ENCODE data around the gene ARSA. TPM values are rescaled to one million over a fixed set of nuclear protein-coding genes. Genes with fewer than 3 reads are reported as not detected.
A peak's percentile ranks its signal among the peaks of the same experiment; 100 is the strongest.

Gene ARSA
- total and polyA plus RNA-seq, 4 experiments from 2014 or later: 7.8 to 86.8 (median 48.1) TPM

- H3K27me3 ChIP-seq (ENCODE audit: insufficient read depth, low read length): no peaks in the 10 kb centered on the region
- POLR2A ChIA-PET (ENCODE audit: partially characterized antibody): interaction anchor here (0.9 to 7.4 kb wide), 5 partner anchors 14 to 53 kb away, joined by 5 to 65 read pairs (median 7); partner anchors contain the start of genes SCO2 and SYCE3
- no peaks in the 10 kb centered on the region for H3K27me3 Mint-ChIP-seq
- no peak overlapping the region for H3K4me3 ChIP-seq (ENCODE audit: low read length in 2 of 2)
- peaks cover 25% of the 10 kb centered on the region for H3K4me1 ChIP-seq (ENCODE audit: insufficient read depth, low read length)
- no peaks in the 10 kb centered on the region for H3K9me3 Mint-ChIP-seq
- no peak for DNase-seq
- H3K36me3 ChIP-seq (ENCODE audit: insufficient read depth, low read length): no peaks in the 10 kb centered on the region
- no peak overlapping the region for H3K27ac ChIP-seq (ENCODE audit: low read depth, low read length)
- H3K27ac Mint-ChIP-seq: no peak overlapping the region
- H3K4me3 Mint-ChIP-seq: no peak overlapping the region
- peaks cover 9 to 49% (median 19%) of the 10 kb centered on the region in 4 donors for H3K4me1 Mint-ChIP-seq
- intact Hi-C loops (cut with micrococcal nuclease): no loop called here
- peaks cover 7 to 17% of the 10 kb centered on the region in 2 donors for H3K36me3 Mint-ChIP-seq
- H3K9me3 ChIP-seq (ENCODE audit: control insufficient read depth in 1 of 2, low read length in 2 of 2): no peaks in the 10 kb centered on the region
- CTCF ChIA-PET (ENCODE audit: partially characterized antibody): no interaction called here
Observed at GRCh38 chr22:50578776-50579310, 49.1 kb downstream of the ARSA start.

- CTCF ChIA-PET (ENCODE audit: partially characterized antibody): interaction anchor here (2.5 kb wide), 1 partner anchor 15 kb away, joined by 10 read pairs; the partner anchor contains the start of gene SYCE3
- H3K4me1 Mint-ChIP-seq: peaks cover 3 to 43% (median 14%) of the 10 kb centered on the region in 4 donors
- peak within 1 kb of the TSS in 1 of 8 donors; percentile 57 for H3K4me3 Mint-ChIP-seq
- H3K4me1 ChIP-seq (ENCODE audit: insufficient read depth, low read length): peaks cover 19% of the 10 kb centered on the region
- no peak within 1 kb of the TSS for H3K27ac ChIP-seq (ENCODE audit: low read depth, low read length)
- peak within 1 kb of the TSS in 2 of 7 donors; percentile 23 to 52 for H3K27ac Mint-ChIP-seq
- no peaks in the 10 kb centered on the region for H3K27me3 ChIP-seq (ENCODE audit: insufficient read depth, low read length)
- H3K9me3 Mint-ChIP-seq: no peaks in the 10 kb centered on the region
- no peaks in the 10 kb centered on the region for H3K9me3 ChIP-seq (ENCODE audit: control insufficient read depth in 1 of 2, low read length in 2 of 2)
- peaks cover 7 to 15% of the 10 kb centered on the region in 2 donors for H3K36me3 Mint-ChIP-seq
- DNase-seq: no peak
- H3K27me3 Mint-ChIP-seq: no peaks in the 10 kb centered on the region
- intact Hi-C loops (cut with micrococcal nuclease): no loop called here
- POLR2A ChIA-PET (ENCODE audit: partially characterized antibody): interaction anchor here (0.6 to 7.4 kb wide), 11 partner anchors 14 to 69 kb away, joined by 3 to 65 read pairs (median 5); partner anchors contain the start of genes SCO2, SYCE3 and TYMP
- H3K36me3 ChIP-seq (ENCODE audit: insufficient read depth, low read length): no peaks in the 10 kb centered on the region
- H3K4me3 ChIP-seq (ENCODE audit: low read length in 2 of 2): no peak within 1 kb of the TSS
Observed at GRCh38 chr22:50577987-50578775, 49.8 kb downstream of the ARSA start, which contains the start of gene CPT1B. CPT1B (minus strand) TSS chr22:50578427; CDS start chr22:50577915, 512 bp downstream.

GRCh38 chr22:50577697-50577986, 50.3 kb downstream of the ARSA start:
- Histone ChIP-seq H3K9me3 (ENCODE audit: control insufficient read depth in 1 of 2, low read length in 2 of 2) (no peaks in the 10 kb centered on the region), H3K27me3 (ENCODE audit: insufficient read depth, low read length) (no peaks in the 10 kb centered on the region), H3K4me1 (ENCODE audit: insufficient read depth, low read length) (peaks cover 19% of the 10 kb centered on the region), H3K4me3 (ENCODE audit: low read length in 2 of 2) (no peak overlapping the region), H3K27ac (ENCODE audit: low read depth, low read length) (no peak overlapping the region), H3K36me3 (ENCODE audit: insufficient read depth, low read length) (no peaks in the 10 kb centered on the region)
- POLR2A ChIA-PET (ENCODE audit: partially characterized antibody): interaction anchor here (0.6 to 7.4 kb wide), 10 partner anchors 10 to 123 kb away, joined by 3 to 65 read pairs (median 4); partner anchors contain the start of genes SCO2, SYCE3 and TYMP
- Mint-ChIP-seq H3K36me3 (peaks cover 8 to 13% of the 10 kb centered on the region in 2 donors), H3K27ac (peak overlapping the region in 1 of 7 donors; percentile 52), H3K4me3 (peak overlapping the region in 1 of 8 donors; percentile 57), H3K4me1 (peaks cover 3 to 38% (median 14%) of the 10 kb centered on the region in 4 donors), H3K27me3 (no peaks in the 10 kb centered on the region), H3K9me3 (no peaks in the 10 kb centered on the region)
- intact Hi-C loops (cut with micrococcal nuclease): no loop called here
- no peak for DNase-seq
- CTCF ChIA-PET (ENCODE audit: partially characterized antibody): interaction anchor here (2.5 kb wide), 1 partner anchor 14 kb away, joined by 10 read pairs; the partner anchor contains the start of gene SYCE3

GRCh38 chr22:50576806-50577696, 50.9 kb downstream of the ARSA start:
- no peak for DNase-seq
- peak overlapping the region in 1 of 8 donors; percentile 57 for H3K4me3 Mint-ChIP-seq
- no peak overlapping the region for H3K27ac ChIP-seq (ENCODE audit: low read depth, low read length)
- H3K9me3 Mint-ChIP-seq: no peaks in the 10 kb centered on the region
- no peaks in the 10 kb centered on the region for H3K27me3 Mint-ChIP-seq
- peaks cover 3 to 35% (median 14%) of the 10 kb centered on the region in 4 donors for H3K4me1 Mint-ChIP-seq
- H3K27me3 ChIP-seq (ENCODE audit: insufficient read depth, low read length): no peaks in the 10 kb centered on the region
- H3K27ac Mint-ChIP-seq: peak overlapping the region in 2 of 7 donors; percentile 23 to 52
- H3K4me3 ChIP-seq (ENCODE audit: low read length in 2 of 2): no peak overlapping the region
- H3K9me3 ChIP-seq (ENCODE audit: control insufficient read depth in 1 of 2, low read length in 2 of 2): no peaks in the 10 kb centered on the region
- CTCF ChIA-PET (ENCODE audit: partially characterized antibody): interaction anchor here (2.5 kb wide), 1 partner anchor 14 kb away, joined by 10 read pairs; the partner anchor contains the start of gene SYCE3
- no peaks in the 10 kb centered on the region for H3K36me3 ChIP-seq (ENCODE audit: insufficient read depth, low read length)
- H3K4me1 ChIP-seq (ENCODE audit: insufficient read depth, low read length): peaks cover 18% of the 10 kb centered on the region
- POLR2A ChIA-PET (ENCODE audit: partially characterized antibody): interaction anchor here (0.6 to 7.4 kb wide), 10 partner anchors 10 to 122 kb away, joined by 3 to 65 read pairs (median 4); partner anchors contain the start of genes LMF2, NCAPH2, SCO2 and SYCE3
- peaks cover 10 to 17% of the 10 kb centered on the region in 2 donors for H3K36me3 Mint-ChIP-seq
- intact Hi-C loops (cut with micrococcal nuclease): no loop called here

- H3K27me3 ChIP-seq (ENCODE audit: insufficient read depth, low read length): no peaks in the 10 kb centered on the region
- Mint-ChIP-seq H3K36me3 (peaks cover 10 to 20% of the 10 kb centered on the region in 2 donors), H3K9me3 (no peaks in the 10 kb centered on the region), H3K27me3 (no peaks in the 10 kb centered on the region), H3K4me3 (no peak overlapping the region), H3K27ac (no peak overlapping the region), H3K4me1 (peaks cover 3 to 25% (median 10%) of the 10 kb centered on the region in 4 donors)
- H3K27ac ChIP-seq (ENCODE audit: low read depth, low read length): no peak overlapping the region
- H3K4me3 ChIP-seq (ENCODE audit: low read length in 2 of 2): no peak overlapping the region
- ChIA-PET CTCF (ENCODE audit: partially characterized antibody) (interaction anchor here (2.5 kb wide), 1 partner anchor 13 kb away, joined by 10 read pairs; the partner anchor contains the start of gene SYCE3), POLR2A (ENCODE audit: partially characterized antibody) (interaction anchor here (1.5 to 7.4 kb wide), 4 partner anchors 12 to 68 kb away, joined by 3 to 65 read pairs (median 8); partner anchors contain the start of genes LMF2, NCAPH2 and SYCE3)
- DNase-seq: no peak
- no peaks in the 10 kb centered on the region for H3K9me3 ChIP-seq (ENCODE audit: control insufficient read depth in 1 of 2, low read length in 2 of 2)
- peaks cover under 1% of the 10 kb centered on the region for H3K36me3 ChIP-seq (ENCODE audit: insufficient read depth, low read length)
- peaks cover 8% of the 10 kb centered on the region for H3K4me1 ChIP-seq (ENCODE audit: insufficient read depth, low read length)
- intact Hi-C loops (cut with micrococcal nuclease): no loop called here
Observed at GRCh38 chr22:50576070-50576469, 51.9 kb downstream of the ARSA start.

- no peaks in the 10 kb centered on the region for H3K9me3 Mint-ChIP-seq
- no peak overlapping the region for H3K27ac ChIP-seq (ENCODE audit: low read depth, low read length)
- ChIA-PET POLR2A (ENCODE audit: partially characterized antibody) (interaction anchor here (1.5 to 1.9 kb wide), 2 partner anchors 36 to 67 kb away, joined by 3 to 6 read pairs; partner anchors contain the start of genes LMF2 and NCAPH2), CTCF (ENCODE audit: partially characterized antibody) (interaction anchor here (1.0 to 2.5 kb wide), 3 partner anchors 12 to 103 kb away, joined by 4 to 10 read pairs (median 4); partner anchors contain the start of gene SYCE3)
- intact Hi-C loops (cut with micrococcal nuclease): no loop called here
- no peaks in the 10 kb centered on the region for H3K27me3 ChIP-seq (ENCODE audit: insufficient read depth, low read length)
- H3K4me3 Mint-ChIP-seq: peak overlapping the region in 1 of 8 donors; percentile 55
- peaks cover 6% of the 10 kb centered on the region for H3K36me3 ChIP-seq (ENCODE audit: insufficient read depth, low read length)
- peaks cover 3 to 23% (median 9%) of the 10 kb centered on the region in 4 donors for H3K4me1 Mint-ChIP-seq
- H3K27ac Mint-ChIP-seq: no peak overlapping the region
- DNase-seq: no peak
- H3K4me3 ChIP-seq (ENCODE audit: low read length in 2 of 2): no peak overlapping the region
- no peaks in the 10 kb centered on the region for H3K27me3 Mint-ChIP-seq
- peaks cover 15 to 21% of the 10 kb centered on the region in 2 donors for H3K36me3 Mint-ChIP-seq
- peaks cover 4% of the 10 kb centered on the region for H3K4me1 ChIP-seq (ENCODE audit: insufficient read depth, low read length)
- H3K9me3 ChIP-seq (ENCODE audit: control insufficient read depth in 1 of 2, low read length in 2 of 2): no peaks in the 10 kb centered on the region
Observed at GRCh38 chr22:50575426-50575941, 52.5 kb downstream of the ARSA start.
